SK-N-SH (cell line): Measurements from ENCODE around the gene THEM4.

ENCODE experiments used
- CHD2 ChIP-seq: fragments of 150-350 bp; IDR thresholded peaks from 2 replicates; pipeline ENCODE4 v1.6.1; 2018; ENCODE audit warnings: low read length; ENCODE audit not compliant: partially characterized antibody
- ELF1 ChIP-seq: IDR thresholded peaks from 2 replicates; pipeline ENCODE4 v1.4.0; 2012
- RAD21 ChIP-seq: IDR thresholded peaks from 2 replicates; pipeline ENCODE4 v1.6.1; 2012; ENCODE audit warnings: mild to moderate bottlenecking, low read length
- RCOR1 ChIP-seq: fragments of 150-350 bp; IDR thresholded peaks from 2 replicates; pipeline ENCODE4 v1.6.1; 2017; ENCODE audit warnings: antibody characterized with exemption, low read length
- RFX5 ChIP-seq: IDR thresholded peaks from 2 replicates; pipeline ENCODE4 v1.6.1; 2012; ENCODE audit warnings: mild to moderate bottlenecking, improper control_type of control experiment, low read length
- SMC3 ChIP-seq: IDR thresholded peaks from 2 replicates; pipeline ENCODE4 v1.6.1; 2012; ENCODE audit warnings: low read depth, low read length, improper control_type of control experiment
- TEAD4 ChIP-seq: IDR thresholded peaks from 2 replicates; pipeline ENCODE4 v1.4.0; 2012; ENCODE audit warnings: mild to moderate bottlenecking, borderline replicate concordance; ENCODE audit not compliant: insufficient read depth
- TF ChIP-seq, protein P1 (sequence below): fragments of 200-600 bp; sonication (generic); IDR thresholded peaks from 2 replicates; pipeline ENCODE4 v1.6.1; 2017; ENCODE audit warnings: antibody characterized with exemption, mild to moderate bottlenecking, moderate library complexity
- TF ChIP-seq, protein P2 (sequence below): IDR thresholded peaks from 2 replicates; pipeline ENCODE4 v1.6.1; 2012; ENCODE audit warnings: mild to moderate bottlenecking, low read depth, low read length, moderate library complexity
- TF ChIP-seq, protein P3 (sequence below): IDR thresholded peaks from 2 replicates; pipeline ENCODE4; 2012

DNA sequence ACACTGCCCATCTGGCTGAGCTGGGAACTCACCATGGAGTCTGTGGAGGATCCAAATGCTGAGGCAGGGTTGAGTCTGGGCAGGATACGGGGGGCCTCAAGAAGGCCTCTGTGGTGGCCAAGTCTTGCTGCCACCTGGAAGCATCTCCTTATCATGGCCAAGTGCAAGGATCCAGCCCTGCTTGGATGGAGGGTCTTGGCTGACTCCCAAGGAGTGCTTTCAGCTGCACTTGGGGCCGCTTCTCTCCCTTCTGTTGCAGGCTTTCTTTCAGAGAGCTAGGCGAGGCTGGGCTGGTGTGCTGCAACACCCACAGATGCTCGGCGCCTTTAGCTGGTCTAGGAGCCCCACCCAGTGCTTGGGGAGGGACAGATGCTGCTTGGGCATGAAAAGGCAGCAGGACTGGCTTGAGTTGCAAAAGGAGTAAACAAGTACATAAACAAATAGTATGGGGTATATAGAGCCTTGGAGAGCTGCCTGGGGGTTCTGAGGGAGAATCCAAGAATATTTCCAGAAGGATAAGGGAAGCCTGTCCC lies 55.8 kb downstream of the THEM4 start, which contains the start of gene THEM5:
- TF ChIP-seq CHD2 (no peak), ELF1 (no peak), RAD21 (no peak), RFX5 (no peak), TEAD4 (no peak), SMC3 (no peak), RCOR1 (no peak)
- TF ChIP-seq, protein P1, sequence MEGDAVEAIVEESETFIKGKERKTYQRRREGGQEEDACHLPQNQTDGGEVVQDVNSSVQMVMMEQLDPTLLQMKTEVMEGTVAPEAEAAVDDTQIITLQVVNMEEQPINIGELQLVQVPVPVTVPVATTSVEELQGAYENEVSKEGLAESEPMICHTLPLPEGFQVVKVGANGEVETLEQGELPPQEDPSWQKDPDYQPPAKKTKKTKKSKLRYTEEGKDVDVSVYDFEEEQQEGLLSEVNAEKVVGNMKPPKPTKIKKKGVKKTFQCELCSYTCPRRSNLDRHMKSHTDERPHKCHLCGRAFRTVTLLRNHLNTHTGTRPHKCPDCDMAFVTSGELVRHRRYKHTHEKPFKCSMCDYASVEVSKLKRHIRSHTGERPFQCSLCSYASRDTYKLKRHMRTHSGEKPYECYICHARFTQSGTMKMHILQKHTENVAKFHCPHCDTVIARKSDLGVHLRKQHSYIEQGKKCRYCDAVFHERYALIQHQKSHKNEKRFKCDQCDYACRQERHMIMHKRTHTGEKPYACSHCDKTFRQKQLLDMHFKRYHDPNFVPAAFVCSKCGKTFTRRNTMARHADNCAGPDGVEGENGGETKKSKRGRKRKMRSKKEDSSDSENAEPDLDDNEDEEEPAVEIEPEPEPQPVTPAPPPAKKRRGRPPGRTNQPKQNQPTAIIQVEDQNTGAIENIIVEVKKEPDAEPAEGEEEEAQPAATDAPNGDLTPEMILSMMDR = no peak
- TF ChIP-seq, protein P2, sequence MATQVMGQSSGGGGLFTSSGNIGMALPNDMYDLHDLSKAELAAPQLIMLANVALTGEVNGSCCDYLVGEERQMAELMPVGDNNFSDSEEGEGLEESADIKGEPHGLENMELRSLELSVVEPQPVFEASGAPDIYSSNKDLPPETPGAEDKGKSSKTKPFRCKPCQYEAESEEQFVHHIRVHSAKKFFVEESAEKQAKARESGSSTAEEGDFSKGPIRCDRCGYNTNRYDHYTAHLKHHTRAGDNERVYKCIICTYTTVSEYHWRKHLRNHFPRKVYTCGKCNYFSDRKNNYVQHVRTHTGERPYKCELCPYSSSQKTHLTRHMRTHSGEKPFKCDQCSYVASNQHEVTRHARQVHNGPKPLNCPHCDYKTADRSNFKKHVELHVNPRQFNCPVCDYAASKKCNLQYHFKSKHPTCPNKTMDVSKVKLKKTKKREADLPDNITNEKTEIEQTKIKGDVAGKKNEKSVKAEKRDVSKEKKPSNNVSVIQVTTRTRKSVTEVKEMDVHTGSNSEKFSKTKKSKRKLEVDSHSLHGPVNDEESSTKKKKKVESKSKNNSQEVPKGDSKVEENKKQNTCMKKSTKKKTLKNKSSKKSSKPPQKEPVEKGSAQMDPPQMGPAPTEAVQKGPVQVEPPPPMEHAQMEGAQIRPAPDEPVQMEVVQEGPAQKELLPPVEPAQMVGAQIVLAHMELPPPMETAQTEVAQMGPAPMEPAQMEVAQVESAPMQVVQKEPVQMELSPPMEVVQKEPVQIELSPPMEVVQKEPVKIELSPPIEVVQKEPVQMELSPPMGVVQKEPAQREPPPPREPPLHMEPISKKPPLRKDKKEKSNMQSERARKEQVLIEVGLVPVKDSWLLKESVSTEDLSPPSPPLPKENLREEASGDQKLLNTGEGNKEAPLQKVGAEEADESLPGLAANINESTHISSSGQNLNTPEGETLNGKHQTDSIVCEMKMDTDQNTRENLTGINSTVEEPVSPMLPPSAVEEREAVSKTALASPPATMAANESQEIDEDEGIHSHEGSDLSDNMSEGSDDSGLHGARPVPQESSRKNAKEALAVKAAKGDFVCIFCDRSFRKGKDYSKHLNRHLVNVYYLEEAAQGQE = no peak
- TF ChIP-seq, protein P3, sequence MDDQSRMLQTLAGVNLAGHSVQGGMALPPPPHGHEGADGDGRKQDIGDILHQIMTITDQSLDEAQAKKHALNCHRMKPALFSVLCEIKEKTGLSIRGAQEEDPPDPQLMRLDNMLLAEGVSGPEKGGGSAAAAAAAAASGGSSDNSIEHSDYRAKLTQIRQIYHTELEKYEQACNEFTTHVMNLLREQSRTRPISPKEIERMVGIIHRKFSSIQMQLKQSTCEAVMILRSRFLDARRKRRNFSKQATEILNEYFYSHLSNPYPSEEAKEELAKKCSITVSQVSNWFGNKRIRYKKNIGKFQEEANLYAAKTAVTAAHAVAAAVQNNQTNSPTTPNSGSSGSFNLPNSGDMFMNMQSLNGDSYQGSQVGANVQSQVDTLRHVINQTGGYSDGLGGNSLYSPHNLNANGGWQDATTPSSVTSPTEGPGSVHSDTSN = no peak
